NCI-H2196 treated with DMSO at 0.1 percent for 48 hours (cell line): ENCODE data around the gene ABCA2.
"Not testable (repeated sequence)": the region's sequence is repeated elsewhere in the genome, so short reads cannot be mapped to it uniquely, and the experiment has no call there.

Experiments used
- DNase-seq: peaks from one replicate; lab custom pipeline; 2025; ENCODE audit not compliant: unreplicated experiment; lab: John Stamatoyannopoulos, UW

Gene ABCA2

GRCh38 chr9:137046088-137046787, 18.2 kb upstream of the ABCA2 start, which contains the start of gene NPDC1:
TSS of gene NPDC1 (minus strand) at chr9:137046177. CDS start at chr9:137045989, 188 bp downstream.
- peak; percentile 62 for DNase-seq

- DNase-seq: no peak
Measured at GRCh38 chr9:137045294-137046087, 17.5 kb upstream of the ABCA2 start.

- DNase-seq: peak; percentile 78
Measured at GRCh38 chr9:137044502-137045177, 16.6 kb upstream of the ABCA2 start.

GRCh38 chr9:137044037-137044436, 16.0 kb upstream of the ABCA2 start:
- no peak for DNase-seq

- no peak for DNase-seq
Measured at GRCh38 chr9:137042751-137043727, 15.0 kb upstream of the ABCA2 start.

GRCh38 chr9:137041124-137041523, 13.1 kb upstream of the ABCA2 start:
- DNase-seq: no peak

- DNase-seq: no peak
Measured at GRCh38 chr9:137040568-137040967, 12.5 kb upstream of the ABCA2 start.

GRCh38 chr9:137039611-137040366, 11.8 kb upstream of the ABCA2 start:
- DNase-seq: no peak

GRCh38 chr9:137038916-137039315, 10.9 kb upstream of the ABCA2 start:
- DNase-seq: no peak

- no peak for DNase-seq
Measured at GRCh38 chr9:137037483-137037882, 9.4 kb upstream of the ABCA2 start.

GRCh38 chr9:137037035-137037434, 9.0 kb upstream of the ABCA2 start:
- no peak for DNase-seq

- no peak for DNase-seq
Measured at GRCh38 chr9:137035937-137036336, 7.9 kb upstream of the ABCA2 start.

GRCh38 chr9:137035507-137035834, 7.4 kb upstream of the ABCA2 start:
- DNase-seq: no peak

- peak; percentile 66 for DNase-seq
Measured at GRCh38 chr9:137034709-137035506, 6.9 kb upstream of the ABCA2 start.

GRCh38 chr9:137034039-137034708, 6.1 kb upstream of the ABCA2 start:
- no peak for DNase-seq

- not testable (repeated sequence) for DNase-seq
Measured at GRCh38 chr9:137033481-137033880, 5.4 kb upstream of the ABCA2 start.

GRCh38 chr9:137032858-137033257, 4.8 kb upstream of the ABCA2 start:
- DNase-seq: no peak

- no peak for DNase-seq
Measured at GRCh38 chr9:137031904-137032640, 4.0 kb upstream of the ABCA2 start, which contains the start of gene FUT7. TSS of gene FUT7 (minus strand) at chr9:137032088. CDS start at chr9:137031991, 97 bp downstream.
